Stimulated activated CD4-positive, alpha-beta T cell treated with anti-CD3 and anti-CD28 coated beads, Interleukin-12 subunit alpha, Interleukin-12 subunit beta, amount 100 ng/mL, for 48 hours (primary cell): ENCODE measurements around the gene RFX6.
"Not testable (repeated sequence)": the region's sequence is repeated elsewhere in the genome, so short reads cannot be mapped to it uniquely, and the experiment has no call there.

ENCODE experiments used
- DNase-seq, 3 donors: peaks; one replicate each; pipeline ENCODE4 v3.0.0-alpha.2; 2020; ENCODE audit warnings: low read depth in 2 of 3, low spot score in 1 of 3

Gene RFX6, protein sequence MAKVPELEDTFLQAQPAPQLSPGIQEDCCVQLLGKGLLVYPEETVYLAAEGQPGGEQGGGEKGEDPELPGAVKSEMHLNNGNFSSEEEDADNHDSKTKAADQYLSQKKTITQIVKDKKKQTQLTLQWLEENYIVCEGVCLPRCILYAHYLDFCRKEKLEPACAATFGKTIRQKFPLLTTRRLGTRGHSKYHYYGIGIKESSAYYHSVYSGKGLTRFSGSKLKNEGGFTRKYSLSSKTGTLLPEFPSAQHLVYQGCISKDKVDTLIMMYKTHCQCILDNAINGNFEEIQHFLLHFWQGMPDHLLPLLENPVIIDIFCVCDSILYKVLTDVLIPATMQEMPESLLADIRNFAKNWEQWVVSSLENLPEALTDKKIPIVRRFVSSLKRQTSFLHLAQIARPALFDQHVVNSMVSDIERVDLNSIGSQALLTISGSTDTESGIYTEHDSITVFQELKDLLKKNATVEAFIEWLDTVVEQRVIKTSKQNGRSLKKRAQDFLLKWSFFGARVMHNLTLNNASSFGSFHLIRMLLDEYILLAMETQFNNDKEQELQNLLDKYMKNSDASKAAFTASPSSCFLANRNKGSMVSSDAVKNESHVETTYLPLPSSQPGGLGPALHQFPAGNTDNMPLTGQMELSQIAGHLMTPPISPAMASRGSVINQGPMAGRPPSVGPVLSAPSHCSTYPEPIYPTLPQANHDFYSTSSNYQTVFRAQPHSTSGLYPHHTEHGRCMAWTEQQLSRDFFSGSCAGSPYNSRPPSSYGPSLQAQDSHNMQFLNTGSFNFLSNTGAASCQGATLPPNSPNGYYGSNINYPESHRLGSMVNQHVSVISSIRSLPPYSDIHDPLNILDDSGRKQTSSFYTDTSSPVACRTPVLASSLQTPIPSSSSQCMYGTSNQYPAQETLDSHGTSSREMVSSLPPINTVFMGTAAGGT

DNA sequence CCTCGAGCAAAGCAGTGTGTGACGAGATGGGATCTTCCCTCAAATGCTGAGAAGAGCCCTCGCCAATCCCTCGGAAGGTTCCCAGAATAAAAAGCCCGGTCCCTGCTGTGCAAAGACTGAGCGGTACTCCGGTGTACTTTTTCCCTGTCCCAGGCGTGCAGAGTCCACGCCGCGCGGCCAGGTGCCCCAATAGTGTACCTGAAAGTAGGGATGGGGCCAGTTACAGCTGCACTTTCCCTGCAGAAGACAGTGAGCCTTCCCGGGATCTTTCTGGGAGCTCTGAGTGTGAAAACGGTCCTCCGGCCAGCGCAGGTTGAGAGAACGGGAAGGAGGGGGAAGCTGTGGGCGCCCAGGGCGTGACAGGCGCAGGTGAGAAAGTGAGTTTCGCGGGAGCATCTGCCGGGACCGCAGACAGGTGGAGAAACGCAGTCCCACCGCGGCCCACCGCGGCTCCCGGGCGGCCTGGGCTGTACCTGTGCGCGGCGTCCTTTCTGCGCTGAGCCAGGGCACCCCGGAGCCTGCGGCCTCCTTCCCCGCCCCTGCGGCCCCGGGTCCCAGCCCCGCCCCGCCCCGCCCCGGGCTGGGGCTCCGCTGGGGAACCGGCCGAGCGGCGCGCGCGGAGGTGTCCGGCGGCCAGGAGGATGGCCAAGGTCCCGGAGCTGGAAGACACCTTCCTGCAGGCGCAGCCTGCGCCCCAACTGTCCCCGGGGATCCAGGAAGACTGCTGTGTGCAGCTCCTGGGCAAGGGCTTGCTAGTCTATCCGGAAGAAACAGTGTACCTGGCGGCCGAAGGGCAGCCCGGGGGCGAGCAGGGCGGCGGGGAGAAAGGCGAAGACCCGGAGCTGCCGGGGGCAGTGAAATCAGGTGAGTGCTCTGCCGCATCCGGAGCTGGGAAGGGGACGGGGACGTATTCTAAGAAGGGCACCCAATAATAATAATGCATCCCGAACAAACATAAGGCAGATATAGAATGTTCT, at the start of gene RFX6:
RFX6 (plus strand) TSS at position 608 of the 977 bp plus-strand sequence; CDS start at position 642, 34 bp downstream.
- no peak for DNase-seq

DNA sequence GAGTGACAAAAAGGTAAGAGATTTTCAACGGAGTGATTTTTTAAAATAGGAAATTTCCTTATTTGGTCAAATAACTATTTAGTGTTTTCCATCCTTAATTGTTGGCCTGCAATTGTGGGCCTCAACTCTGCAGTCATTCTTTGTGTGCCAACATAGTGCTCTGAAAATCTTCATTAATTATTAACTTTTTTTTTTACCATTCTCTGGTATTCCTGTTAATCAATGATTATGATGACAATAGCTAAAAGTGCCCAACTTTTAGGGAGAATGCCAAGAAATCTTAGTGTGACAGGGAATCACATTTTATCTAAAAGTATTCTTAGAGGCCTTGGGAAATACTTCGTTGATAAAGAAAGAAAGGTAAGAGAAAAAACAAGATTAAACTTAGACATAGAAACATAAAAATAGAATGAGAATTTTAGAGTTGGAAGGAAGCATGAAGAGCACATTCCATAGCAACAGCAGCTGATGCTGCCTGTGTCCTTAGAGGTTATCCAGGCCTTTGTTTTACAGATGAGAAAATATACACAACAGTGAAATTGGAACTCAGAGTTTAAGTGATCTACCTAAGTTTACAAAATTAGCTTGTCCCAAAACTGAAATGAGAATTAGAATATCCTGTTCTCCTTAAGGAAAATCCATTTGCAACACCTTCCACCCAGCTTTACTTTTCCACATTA, 49.3 kb upstream of the RFX6 start:
- DNase-seq: no peak

DNA sequence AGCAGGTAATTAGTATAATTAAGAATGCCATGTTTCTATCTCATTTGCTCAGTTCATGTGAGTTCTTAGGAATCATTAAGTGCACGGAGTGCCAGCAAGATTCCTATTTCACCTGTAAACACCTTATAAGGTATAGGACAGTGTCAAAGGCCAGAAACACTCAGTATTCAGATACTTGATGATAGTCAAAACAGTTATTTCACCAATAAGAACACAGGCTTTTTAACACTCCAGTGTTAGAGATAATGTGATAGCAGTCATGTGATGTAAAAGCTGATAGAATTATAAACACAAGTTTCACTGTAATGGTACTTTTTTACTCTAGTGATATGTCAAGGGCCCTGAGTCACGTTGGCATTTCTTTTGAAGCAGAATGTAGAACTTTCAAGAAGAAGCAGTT, 48.1 kb upstream of the RFX6 start, which contains the start of gene GPRC6A:
GPRC6A (minus strand) TSS at position 101 of the 400 bp plus-strand sequence; CDS start at position 31, 70 bp downstream.
- no peak for DNase-seq

DNA sequence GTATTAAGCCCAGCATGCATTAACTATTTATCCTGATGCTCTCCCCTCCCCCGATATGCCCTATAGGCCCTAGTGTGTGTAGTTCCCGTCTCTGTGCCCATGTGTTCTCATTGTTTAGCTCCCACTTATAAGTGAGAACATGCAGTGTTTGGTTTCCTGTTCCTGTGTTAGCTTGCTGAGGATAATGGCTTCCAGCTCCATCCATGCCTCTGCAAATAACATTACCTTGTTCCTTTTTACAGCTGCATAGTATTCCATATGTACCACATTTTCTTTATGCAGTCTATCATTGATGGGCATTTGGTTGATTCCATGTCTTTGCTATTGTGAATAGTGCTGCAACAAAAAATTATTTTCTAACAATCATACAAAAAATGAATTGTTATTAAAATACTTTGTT, 42.5 kb upstream of the RFX6 start:
- not testable (repeated sequence) for DNase-seq

DNA sequence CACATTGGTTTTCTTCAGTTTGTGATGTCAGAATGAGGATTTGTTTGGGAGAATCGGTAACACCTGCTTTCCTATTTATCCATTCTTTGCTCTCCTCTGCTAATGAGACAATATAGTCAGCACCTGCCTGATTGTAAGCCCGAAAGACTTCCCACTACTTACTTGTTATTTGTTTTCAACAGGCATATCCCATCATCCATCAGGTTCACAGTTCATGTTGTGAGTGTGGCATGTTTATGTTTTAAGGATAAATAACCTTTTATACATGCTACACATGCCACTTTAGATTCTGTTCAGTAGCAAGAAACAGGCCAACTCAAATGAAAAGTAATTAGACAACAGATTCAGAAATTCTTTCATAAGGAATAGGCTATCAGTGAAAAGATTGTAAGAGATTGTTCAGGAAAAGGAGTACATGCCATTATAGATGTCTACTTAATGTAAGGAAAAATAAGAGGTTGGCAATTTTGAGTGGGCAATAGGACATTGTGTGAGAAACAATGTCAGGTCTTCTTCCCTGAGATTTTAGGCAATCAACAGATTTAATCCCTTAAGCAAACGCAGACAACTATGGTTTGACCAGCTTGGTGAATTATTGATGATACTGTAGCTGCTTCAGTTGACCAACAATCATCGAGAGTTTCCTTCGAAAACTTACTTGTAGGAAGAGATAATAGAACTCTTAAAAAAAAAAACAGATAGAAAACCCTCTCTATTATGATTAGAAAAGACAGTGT, 40.3 kb upstream of the RFX6 start:
- no peak for DNase-seq

DNA sequence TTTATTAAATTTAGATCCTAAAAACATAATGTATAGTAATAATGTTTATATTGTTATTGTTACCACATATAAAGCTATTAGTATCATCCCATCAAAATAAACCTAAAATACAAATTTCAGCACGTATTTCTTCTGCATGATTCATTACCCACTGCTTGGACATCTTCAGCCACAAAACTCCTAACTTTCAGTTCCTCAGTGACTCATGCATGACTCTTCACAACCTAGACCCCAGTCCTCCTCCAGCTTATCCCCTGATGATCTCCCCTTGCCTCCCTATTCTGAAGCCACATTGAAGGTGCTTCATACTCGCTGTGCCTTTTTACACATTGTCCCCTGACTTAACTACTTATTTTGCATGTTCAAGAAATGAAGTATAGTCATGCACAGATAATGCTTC, 37.0 kb upstream of the RFX6 start:
- no peak for DNase-seq

DNA sequence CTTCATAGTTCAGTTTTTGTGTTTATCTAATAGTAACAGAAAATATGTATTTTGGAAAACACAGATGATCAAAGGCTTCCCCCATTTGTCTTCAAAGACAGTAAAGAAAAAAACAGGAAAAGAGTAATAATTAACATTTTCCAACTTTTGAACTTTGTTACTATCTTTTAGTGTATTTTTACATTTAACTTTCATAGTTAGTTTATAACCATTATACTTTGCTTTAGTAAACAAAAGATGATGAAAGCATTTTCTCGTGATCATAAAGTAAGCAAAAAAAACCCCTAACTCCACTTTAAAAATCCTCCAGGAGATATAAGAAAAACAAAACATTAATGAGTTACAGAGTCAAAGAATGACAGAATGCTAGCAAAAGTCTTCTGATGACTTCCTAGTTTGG, 34.6 kb upstream of the RFX6 start:
- no peak for DNase-seq

DNA sequence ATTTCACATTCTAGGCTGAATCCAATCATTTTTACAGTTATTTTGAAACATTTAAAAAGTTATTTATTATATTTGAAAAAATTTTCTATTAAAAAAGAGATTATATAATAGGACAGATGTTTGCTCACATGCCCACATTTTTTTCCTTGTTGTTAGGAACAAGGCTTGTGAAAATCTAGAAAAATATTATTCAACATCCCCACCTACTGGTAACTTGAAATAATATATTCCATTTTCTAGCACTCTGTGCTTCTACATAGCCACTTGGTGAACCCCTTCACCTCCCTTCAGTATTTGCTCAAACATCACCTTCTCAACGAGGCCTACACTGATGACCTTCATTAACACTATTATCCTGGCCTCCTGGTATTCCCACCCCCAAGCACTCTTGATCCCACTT, 29.8 kb upstream of the RFX6 start:
- no peak for DNase-seq

DNA sequence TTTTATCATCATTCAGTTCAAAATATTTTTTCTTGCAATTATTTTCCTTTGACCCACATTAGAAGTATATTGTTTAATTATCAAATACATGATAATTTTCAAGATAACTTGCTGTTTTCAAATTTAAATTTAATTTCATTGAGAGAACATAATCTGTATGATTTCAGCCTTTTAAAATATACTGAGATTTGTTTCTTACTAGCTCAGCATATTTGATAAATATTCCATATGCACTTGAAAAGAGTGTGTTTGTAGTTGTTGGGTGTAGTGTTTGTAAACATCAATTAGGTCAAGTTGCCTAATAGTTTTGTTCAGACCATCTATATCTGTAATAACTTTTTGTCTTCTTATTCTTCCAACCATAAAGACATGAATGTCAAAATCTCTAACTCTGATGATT, 19.0 kb upstream of the RFX6 start:
- no peak for DNase-seq

DNA sequence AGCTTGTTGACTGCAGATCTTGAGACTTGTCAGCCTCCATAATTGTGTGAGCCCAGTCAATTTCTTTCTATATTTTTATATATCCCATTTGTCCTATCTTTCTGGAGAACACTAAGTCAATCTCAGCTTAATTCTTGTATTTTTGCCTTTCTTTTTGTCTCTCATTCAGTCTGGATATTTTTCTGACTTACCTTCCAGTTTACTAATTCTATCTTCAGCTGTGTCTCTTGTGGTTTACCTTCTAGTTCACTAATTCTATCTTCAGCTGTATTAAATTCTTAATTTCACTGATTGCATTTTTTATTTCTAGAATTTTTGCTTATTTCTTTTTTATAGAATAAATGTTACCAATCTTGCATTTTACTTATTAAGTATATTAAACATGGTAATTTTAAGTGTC, 17.8 kb upstream of the RFX6 start:
- DNase-seq: no peak

DNA sequence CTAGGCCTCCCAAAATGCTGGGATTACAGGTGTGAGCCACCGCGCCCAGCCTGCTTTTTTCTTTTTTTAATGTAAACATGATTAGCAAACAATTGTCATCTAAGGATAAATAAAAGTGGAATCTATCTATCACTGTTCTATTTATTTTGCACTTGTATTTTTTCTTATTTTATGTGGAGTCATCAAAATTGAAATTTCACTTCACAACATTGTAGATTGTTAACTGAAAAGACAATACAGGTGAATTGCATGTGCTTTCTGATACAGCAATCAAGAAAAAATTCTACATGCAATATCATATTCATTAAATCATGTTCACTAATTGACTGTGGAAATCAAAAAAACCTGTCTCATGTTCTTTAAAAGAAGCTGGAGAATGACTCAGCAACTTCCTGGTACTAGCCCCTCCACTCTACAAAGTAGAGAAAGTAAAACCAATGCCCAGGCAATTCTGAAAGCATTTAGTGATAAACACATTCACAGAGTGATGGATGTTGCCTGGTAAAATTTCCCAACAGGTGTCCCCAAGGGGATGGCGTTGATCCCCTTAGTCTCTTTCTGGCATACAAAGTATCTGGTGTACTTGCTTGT, 10.7 kb upstream of the RFX6 start:
- no peak for DNase-seq

DNA sequence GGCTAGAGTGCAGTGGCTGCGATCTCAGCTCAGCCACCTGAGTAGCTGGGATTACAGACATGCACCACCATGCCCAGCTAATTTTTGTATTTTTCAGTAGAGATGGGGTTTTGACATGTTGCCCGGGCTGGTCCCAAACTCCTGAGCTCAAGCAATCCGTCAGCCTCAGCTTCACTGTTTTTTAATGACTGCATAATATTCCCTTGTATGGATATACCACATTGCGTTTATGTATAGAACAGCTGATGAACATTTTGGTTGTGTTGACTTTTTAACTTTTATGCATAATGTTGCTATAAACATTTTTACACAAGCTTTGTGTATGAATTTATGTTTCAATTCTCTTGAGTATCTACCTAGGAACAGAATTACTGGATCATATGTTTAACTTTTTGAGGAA, 4.3 kb upstream of the RFX6 start:
- DNase-seq: no peak

DNA sequence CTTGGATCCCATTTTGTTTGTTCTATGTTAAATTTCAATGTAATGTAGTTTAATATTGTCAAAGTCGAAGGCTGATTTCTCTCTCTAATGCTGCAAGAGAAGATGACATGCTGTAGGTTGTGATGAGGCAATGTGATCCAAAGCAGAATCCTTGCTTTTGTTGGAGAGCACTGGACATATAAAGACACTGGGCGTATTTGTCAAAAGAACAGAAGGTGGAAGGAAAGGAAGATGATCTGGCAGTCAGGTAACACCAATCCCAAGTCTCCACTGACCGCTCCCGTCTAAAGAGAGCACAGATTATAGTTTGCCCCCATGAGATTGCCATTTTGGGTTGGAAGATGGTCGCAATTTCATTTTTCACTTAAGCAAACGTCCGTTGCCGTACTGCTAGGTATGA, 935 bp upstream of the RFX6 start:
- no peak for DNase-seq

DNA sequence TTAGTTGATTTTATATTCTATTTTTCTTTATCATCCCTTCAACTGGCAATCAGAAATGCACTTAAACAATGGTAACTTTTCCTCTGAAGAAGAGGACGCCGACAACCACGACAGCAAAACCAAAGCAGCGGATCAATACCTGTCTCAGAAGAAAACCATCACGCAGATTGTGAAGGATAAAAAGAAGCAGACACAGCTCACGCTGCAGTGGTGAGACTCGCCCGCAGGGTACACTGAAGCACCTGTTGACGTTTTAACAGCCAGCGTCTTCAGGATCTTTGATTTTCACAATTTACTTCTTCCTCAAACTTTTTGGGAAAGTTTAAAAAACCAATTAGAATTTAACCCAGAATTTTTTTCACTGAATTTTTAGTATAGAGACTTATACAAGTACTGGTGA, 701 bp downstream of the RFX6 start:
- DNase-seq: no peak

DNA sequence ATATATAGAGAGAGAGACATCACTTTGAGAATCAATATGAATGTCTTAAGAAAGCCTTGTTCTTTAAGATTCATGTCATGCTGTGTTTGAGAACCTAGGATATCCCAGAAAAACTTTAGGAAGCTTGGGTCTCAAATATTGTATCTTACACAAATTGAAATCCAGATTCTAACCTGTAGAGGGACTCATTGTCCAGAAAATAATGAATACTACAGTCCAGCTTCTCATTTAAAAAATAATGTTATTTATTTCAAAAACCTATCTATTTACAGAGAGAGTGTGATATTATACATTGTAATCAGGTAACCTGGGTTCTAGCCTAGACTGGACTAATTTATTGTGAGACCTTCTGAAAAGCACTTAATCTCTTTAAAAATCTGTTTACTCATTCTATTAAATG, 4.2 kb downstream of the RFX6 start:
- DNase-seq: no peak

DNA sequence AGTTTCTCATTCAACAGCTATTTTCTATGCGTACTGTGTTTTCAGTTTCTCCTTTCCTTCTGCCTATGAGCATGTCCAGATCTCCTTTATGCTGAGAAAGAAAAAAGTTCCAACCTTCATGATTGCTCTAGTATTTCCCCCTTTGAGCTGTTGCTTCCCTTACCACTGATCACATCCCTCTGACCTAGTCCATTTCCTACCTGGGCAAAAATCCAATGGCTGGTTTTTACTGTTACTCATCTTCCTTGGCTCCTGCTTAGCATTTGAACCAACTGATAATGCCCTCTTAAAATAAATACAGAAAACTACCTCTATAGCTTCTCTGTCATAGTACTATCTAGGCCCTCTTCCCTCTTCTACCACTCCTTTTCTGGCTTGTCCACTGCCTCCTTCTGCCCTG, 6.0 kb downstream of the RFX6 start:
- no peak for DNase-seq

DNA sequence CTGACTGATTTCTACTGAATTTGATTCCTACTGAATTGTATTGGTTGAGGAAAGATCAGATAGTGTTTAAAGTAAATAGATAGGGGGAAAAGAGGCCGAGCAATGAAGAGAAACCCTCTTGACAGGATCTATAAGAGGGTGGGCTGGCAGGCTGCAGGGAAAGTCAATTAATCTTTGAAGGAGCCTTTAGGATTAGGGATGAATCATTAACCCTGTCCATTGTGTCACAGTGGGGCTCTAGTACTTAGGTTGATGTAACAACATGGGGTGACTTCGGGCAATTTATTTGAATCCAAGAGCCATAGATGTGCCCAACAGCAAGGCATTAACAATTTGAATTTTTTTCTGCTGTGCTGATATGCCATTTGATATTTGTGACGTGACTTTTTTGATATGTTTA, 7.5 kb downstream of the RFX6 start:
- DNase-seq: no peak

DNA sequence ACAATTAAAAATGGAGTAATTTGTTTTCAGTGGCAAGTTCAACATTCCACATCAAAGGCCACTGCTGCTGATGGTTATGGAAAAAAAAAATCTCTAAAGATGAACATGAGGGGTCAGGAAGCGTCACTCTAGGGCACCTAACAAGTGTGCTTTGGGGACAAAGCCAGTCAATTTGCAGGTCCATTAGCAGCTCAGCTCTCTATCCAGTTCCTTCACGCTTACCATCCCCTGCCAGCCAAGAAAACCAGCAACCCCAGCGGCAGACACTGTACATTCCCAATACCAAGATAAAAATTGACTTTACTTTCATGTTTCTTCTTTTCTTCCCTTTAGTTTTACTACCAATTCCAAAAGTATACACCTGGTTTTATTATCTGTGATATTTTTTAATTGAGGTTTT, 10.1 kb downstream of the RFX6 start:
- DNase-seq: no peak

DNA sequence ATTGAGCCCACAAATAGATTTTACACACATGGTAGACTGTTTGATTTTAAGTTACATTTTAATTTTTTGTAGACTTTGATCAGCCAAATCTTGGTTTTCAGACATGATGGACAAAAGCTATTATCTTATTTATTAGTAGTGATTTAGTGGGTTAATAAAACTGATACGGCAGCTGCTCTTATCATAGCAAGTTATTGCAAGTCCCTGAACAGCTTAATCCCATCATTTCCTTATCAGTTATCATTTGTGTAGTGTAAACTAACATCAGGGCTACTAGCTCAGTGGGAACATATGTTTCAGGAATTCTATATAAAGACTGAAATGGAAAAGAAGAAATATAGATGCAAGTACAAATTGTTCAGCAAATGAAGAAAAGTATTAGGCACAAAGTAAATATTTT, 10.9 kb downstream of the RFX6 start:
- no peak for DNase-seq
